ENCODE measurements around the gene IRF2. TPM values are rescaled to one million over a fixed set of nuclear protein-coding genes. Genes with fewer than 3 reads are reported as not detected.
"Not testable (repeated sequence)": the region's sequence is repeated elsewhere in the genome, so short reads cannot be mapped to it uniquely, and the experiment has no call there.

Gene IRF2
- total RNA-seq, 2 donors from 2014 or later, result 17.3 to 24.6 TPM

GRCh38 chr4:184376126-184376838, 98.1 kb downstream of the IRF2 start:
- DNase-seq, result peak; percentile 15
- Histone ChIP-seq H3K9ac (ENCODE audit: extremely low read depth, low read length, poor library complexity, severe bottlenecking) (no peak overlapping the region), H3K4me3 (ENCODE audit: low read length) (no peak overlapping the region), H3K27ac (ENCODE audit: low read depth, low read length) (no peak overlapping the region), H3K4me1 (ENCODE audit: control insufficient read depth, insufficient read depth, low read length) (no peaks in the 10 kb centered on the region), H3K36me3 (ENCODE audit: control insufficient read depth, insufficient read depth, low read length) (no peaks in the 10 kb centered on the region), H3K27me3 (ENCODE audit: control insufficient read depth, insufficient read depth, low read length, poor library complexity, severe bottlenecking) (no peaks in the 10 kb centered on the region), H3K9me3 (ENCODE audit: control insufficient read depth, low read length) (peaks cover 5% of the 10 kb centered on the region)
- Mint-ChIP-seq H3K27me3 (ENCODE audit: insufficient read depth) (no peaks in the 10 kb centered on the region), H3K27ac (no peak overlapping the region), H3K4me1 (peaks cover 5% of the 10 kb centered on the region), H3K36me3 (ENCODE audit: low read depth) (no peaks in the 10 kb centered on the region), H3K9me3 (peaks cover 6% of the 10 kb centered on the region), H3K4me3 (no peak overlapping the region)
- TF ChIP-seq CTCF (conservative IDR thresholded peaks at IDR 0.05), result no peak
- 88% methylated on average over 1 of the region's 1 CpG; no CpG with 5 or more reads in 1 of the 2 experiments for WGBS, 2 experiments (ENCODE audit: insufficient coverage in 1 of 2, insufficient read length in 1 of 2)

DNA sequence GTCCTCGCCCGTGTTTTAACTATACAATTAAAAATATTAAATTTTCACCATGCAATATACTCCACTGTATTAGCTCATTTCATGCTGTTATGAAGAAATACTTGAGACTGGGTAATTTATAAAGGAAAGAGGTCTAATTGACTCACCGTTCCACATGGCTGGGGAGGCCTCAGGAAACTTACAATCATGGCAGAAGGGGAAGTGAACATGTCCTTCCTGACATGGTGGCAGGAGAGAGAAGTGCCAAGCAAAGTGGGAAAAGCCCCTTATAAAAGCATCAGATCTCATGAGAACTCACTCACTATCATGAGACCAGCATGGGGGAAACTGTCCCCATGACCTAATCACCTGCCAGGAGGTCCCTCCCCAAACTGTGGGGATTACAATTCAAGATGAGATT, 98.7 kb downstream of the IRF2 start:
- 89 to 100% methylated on average over 1 of the region's 3 CpGs for WGBS, 2 experiments (ENCODE audit: insufficient coverage in 1 of 2, insufficient read length in 1 of 2)
- not testable (repeated sequence) for H3K9me3 Mint-ChIP-seq; H3K27ac ChIP-seq (ENCODE audit: low read depth, low read length); H3K9me3 ChIP-seq (ENCODE audit: control insufficient read depth, low read length); H3K4me3 ChIP-seq (ENCODE audit: low read length); H3K4me1 ChIP-seq (ENCODE audit: control insufficient read depth, insufficient read depth, low read length); H3K4me3 Mint-ChIP-seq; H3K27me3 ChIP-seq (ENCODE audit: control insufficient read depth, insufficient read depth, low read length, poor library complexity, severe bottlenecking); H3K27ac Mint-ChIP-seq; H3K36me3 ChIP-seq (ENCODE audit: control insufficient read depth, insufficient read depth, low read length); H3K4me1 Mint-ChIP-seq; H3K27me3 Mint-ChIP-seq (ENCODE audit: insufficient read depth); H3K9ac ChIP-seq (ENCODE audit: extremely low read depth, low read length, poor library complexity, severe bottlenecking); H3K36me3 Mint-ChIP-seq (ENCODE audit: low read depth)
- peak; percentile 14 for DNase-seq

DNA sequence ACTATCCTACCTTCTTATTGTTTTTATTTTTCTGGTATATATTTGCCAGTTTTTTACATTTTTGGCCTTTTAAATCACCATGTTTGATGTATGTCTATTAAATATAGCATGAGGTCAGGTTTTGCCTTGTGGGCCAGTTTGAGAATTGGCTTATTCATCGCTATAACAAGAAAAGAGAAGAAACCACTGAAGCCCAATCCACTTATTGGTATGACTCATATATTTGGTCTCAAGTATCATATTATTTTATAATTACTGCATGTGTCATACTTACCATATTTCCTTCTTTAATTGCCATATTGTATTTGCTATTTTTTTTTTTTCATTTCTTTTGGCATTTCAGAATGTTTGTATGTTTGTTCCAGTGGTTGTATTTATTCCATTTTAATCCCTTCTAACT, 99.3 kb downstream of the IRF2 start:
- no peaks in the 10 kb centered on the region for H3K36me3 ChIP-seq (ENCODE audit: control insufficient read depth, insufficient read depth, low read length)
- H3K4me3 ChIP-seq (ENCODE audit: low read length), result no peak overlapping the region
- H3K27ac Mint-ChIP-seq, result no peak overlapping the region
- peaks cover 5% of the 10 kb centered on the region for H3K9me3 ChIP-seq (ENCODE audit: control insufficient read depth, low read length)
- no peaks in the 10 kb centered on the region for H3K36me3 Mint-ChIP-seq (ENCODE audit: low read depth)
- WGBS, 2 experiments (ENCODE audit: insufficient coverage in 1 of 2, insufficient read length in 1 of 2), result 100% methylated on average over 1 of the region's 1 CpG; no CpG with 5 or more reads in 1 of the 2 experiments
- peaks cover 2% of the 10 kb centered on the region for H3K4me1 Mint-ChIP-seq
- no peak for TF ChIP-seq CTCF (conservative IDR thresholded peaks at IDR 0.05)
- no peaks in the 10 kb centered on the region for H3K27me3 ChIP-seq (ENCODE audit: control insufficient read depth, insufficient read depth, low read length, poor library complexity, severe bottlenecking)
- no peaks in the 10 kb centered on the region for H3K27me3 Mint-ChIP-seq (ENCODE audit: insufficient read depth)
- DNase-seq, result no peak
- no peaks in the 10 kb centered on the region for H3K4me1 ChIP-seq (ENCODE audit: control insufficient read depth, insufficient read depth, low read length)
- peaks cover 6% of the 10 kb centered on the region for H3K9me3 Mint-ChIP-seq
- H3K4me3 Mint-ChIP-seq, result no peak overlapping the region
- H3K27ac ChIP-seq (ENCODE audit: low read depth, low read length), result no peak overlapping the region
- no peak overlapping the region for H3K9ac ChIP-seq (ENCODE audit: extremely low read depth, low read length, poor library complexity, severe bottlenecking)

All from endodermal cell (in vitro differentiated cells).